Vagina (tissue), 2 donors: Measurements from ENCODE around the gene CD79A. TPM values are rescaled to one million over a fixed set of nuclear protein-coding genes. Genes with fewer than 3 reads are reported as not detected.

Experiments
- DNase-seq, 2 donors: peaks; one replicate each; pipeline ENCODE4 v3.0.0-alpha.2; 2017; ENCODE audit errors: extremely low spot score in 2 of 2
- H3K27ac ChIP-seq: fragments of 200-600 bp; sonication (generic); one replicate; pipeline ENCODE4 v1.5.1; 2019
- H3K27me3 ChIP-seq: fragments of 200-600 bp; sonication (generic); one replicate; pipeline ENCODE4 v1.5.1; 2019
- H3K36me3 ChIP-seq, 2 donors: fragments of 200-600 bp; sonication (generic); one replicate each; pipeline ENCODE4 v1.5.1; 2017 to 2019
- H3K4me1 ChIP-seq: fragments of 200-600 bp; sonication (generic); one replicate; pipeline ENCODE4 v1.5.1; 2019
- H3K4me3 ChIP-seq, 2 donors: fragments of 200-600 bp; sonication (generic); 1 replicate in 1 of 2; 2 replicates in 1 of 2; pipeline ENCODE4 v1.5.1; 2016 to 2019
- H3K9me3 ChIP-seq: fragments of 200-600 bp; sonication (generic); one replicate; pipeline ENCODE4 v1.5.1; 2019
- POLR2A ChIP-seq, 2 donors: fragments of 450-650 bp; IDR thresholded peaks; one replicate each; pipeline ENCODE4 v1.6.1; 2017; ENCODE audit warnings: antibody characterized with exemption in 2 of 2, mild to moderate bottlenecking in 2 of 2, moderate library complexity in 2 of 2
- POLR2AphosphoS5 ChIP-seq, 2 donors: sonication (generic); formaldehyde crosslinking; IDR thresholded peaks; one replicate each; pipeline ENCODE4 v1.9.0; 2017; ENCODE audit warnings: antibody characterized with exemption in 2 of 2, mild to moderate bottlenecking in 2 of 2, low read depth in 1 of 2; ENCODE audit not compliant: insufficient read depth in 1 of 2
- intact Hi-C: fragments of 100-400 bp; cut with DNase I; formaldehyde crosslinking; loops from one replicate; pipeline ENCODE4 v1.15.1; 2023
- total RNA-seq: library from RNA; depleted of rRNA; stranded (reverse); fragments of >200 nt; gene quantifications from one replicate; pipeline ENCODE4 v1.2.3, GENCODE V29; 2016
- TF ChIP-seq, protein P1 (sequence below), 3 experiments: fragments of 450-650 bp in 2 of 3; fragments of 200-600 bp in 1 of 3; sonication (generic) in 1 of 3; IDR thresholded peaks; one replicate each; pipeline ENCODE4 v1.5.1; 2017 to 2019; ENCODE audit warnings: antibody characterized with exemption in 3 of 3, mild to moderate bottlenecking in 2 of 3, moderate library complexity in 2 of 3

Gene CD79A
- total RNA-seq, 1 donor from 2014 or later, result not detected

DNA sequence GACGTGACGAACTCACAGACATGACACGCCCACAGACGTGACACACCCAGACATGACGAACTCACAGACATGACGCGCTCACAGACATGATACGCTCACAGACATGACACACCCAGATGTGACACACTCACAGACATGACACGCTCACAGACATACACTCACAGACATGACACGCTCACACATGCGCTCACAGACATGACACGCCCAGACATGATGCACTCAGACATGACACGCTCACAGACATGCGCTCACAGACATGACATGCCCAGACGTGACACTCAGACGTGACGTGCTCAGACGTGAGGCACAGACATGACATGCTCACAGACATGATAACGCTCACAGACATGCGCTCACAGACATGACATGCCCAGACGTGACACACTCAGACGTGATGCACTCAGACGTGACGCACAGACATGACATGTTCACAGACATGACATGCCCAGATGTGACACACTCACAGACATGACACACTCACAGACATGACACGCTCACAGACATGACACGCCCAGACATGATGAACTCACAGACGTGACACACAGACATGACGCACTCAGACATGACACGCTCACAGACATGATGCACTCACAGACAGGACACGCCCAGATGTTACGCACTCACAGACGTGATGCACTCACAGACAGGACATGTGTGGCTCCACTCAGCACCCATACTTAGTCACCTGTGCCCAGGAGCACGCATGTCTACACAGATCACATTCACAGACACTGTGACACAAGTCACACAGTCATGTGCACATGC lies 43.1 kb downstream of the CD79A start:
- H3K27me3 ChIP-seq, result peaks cover 12% of the 10 kb centered on the region

GRCh38 chr19:41920882-41921576 lies 44.0 kb downstream of the CD79A start:
- peaks cover 14% of the 10 kb centered on the region for H3K27me3 ChIP-seq
- H3K36me3 ChIP-seq, result no peaks in the 10 kb centered on the region
- no peak for DNase-seq
- no peaks in the 10 kb centered on the region for H3K9me3 ChIP-seq
- TF ChIP-seq, protein P1, sequence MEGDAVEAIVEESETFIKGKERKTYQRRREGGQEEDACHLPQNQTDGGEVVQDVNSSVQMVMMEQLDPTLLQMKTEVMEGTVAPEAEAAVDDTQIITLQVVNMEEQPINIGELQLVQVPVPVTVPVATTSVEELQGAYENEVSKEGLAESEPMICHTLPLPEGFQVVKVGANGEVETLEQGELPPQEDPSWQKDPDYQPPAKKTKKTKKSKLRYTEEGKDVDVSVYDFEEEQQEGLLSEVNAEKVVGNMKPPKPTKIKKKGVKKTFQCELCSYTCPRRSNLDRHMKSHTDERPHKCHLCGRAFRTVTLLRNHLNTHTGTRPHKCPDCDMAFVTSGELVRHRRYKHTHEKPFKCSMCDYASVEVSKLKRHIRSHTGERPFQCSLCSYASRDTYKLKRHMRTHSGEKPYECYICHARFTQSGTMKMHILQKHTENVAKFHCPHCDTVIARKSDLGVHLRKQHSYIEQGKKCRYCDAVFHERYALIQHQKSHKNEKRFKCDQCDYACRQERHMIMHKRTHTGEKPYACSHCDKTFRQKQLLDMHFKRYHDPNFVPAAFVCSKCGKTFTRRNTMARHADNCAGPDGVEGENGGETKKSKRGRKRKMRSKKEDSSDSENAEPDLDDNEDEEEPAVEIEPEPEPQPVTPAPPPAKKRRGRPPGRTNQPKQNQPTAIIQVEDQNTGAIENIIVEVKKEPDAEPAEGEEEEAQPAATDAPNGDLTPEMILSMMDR (IDR thresholded peaks at IDR 0.05), result no peak
- TF ChIP-seq POLR2AphosphoS5 (IDR thresholded peaks at IDR 0.05; ENCODE audit: insufficient read depth in 1 of 2, low read depth in 1 of 2) (no peak), POLR2A (IDR thresholded peaks at IDR 0.05) (no peak)
- H3K27ac ChIP-seq, result no peak overlapping the region
- no peak overlapping the region for H3K4me3 ChIP-seq
- intact Hi-C loops, result no loop called here
- H3K4me1 ChIP-seq, result no peaks in the 10 kb centered on the region

More for the DNA sequence above, 43.1 kb downstream of the CD79A start:
- H3K4me1 ChIP-seq, result peaks cover 2% of the 10 kb centered on the region
- H3K9me3 ChIP-seq, result no peaks in the 10 kb centered on the region
- no peak overlapping the region for H3K27ac ChIP-seq
- TF ChIP-seq POLR2A (IDR thresholded peaks at IDR 0.05), result no peak
- TF ChIP-seq, protein P1 (IDR thresholded peaks at IDR 0.05), result no peak
- TF ChIP-seq POLR2AphosphoS5 (IDR thresholded peaks at IDR 0.05; ENCODE audit: insufficient read depth in 1 of 2, low read depth in 1 of 2), result no peak
- H3K4me3 ChIP-seq, result no peak overlapping the region
- intact Hi-C loops, result no loop called here
- no peak for DNase-seq
- no peaks in the 10 kb centered on the region for H3K36me3 ChIP-seq

GRCh38 chr19:41921577-41922576 lies 44.8 kb downstream of the CD79A start:
- H3K4me1 ChIP-seq, result no peaks in the 10 kb centered on the region
- intact Hi-C loops, result no loop called here
- peaks cover 12% of the 10 kb centered on the region for H3K27me3 ChIP-seq
- DNase-seq, result no peak
- no peaks in the 10 kb centered on the region for H3K9me3 ChIP-seq
- H3K36me3 ChIP-seq, result no peaks in the 10 kb centered on the region
- no peak overlapping the region for H3K4me3 ChIP-seq
- TF ChIP-seq, protein P1 (IDR thresholded peaks at IDR 0.05), result no peak
- no peak for TF ChIP-seq POLR2A (IDR thresholded peaks at IDR 0.05)
- TF ChIP-seq POLR2AphosphoS5 (IDR thresholded peaks at IDR 0.05; ENCODE audit: insufficient read depth in 1 of 2, low read depth in 1 of 2), result no peak
- H3K27ac ChIP-seq, result no peak overlapping the region

GRCh38 chr19:41922585-41922984 lies 45.5 kb downstream of the CD79A start:
- TF ChIP-seq, protein P1 (IDR thresholded peaks at IDR 0.05), result no peak
- TF ChIP-seq POLR2AphosphoS5 (IDR thresholded peaks at IDR 0.05; ENCODE audit: insufficient read depth in 1 of 2, low read depth in 1 of 2) (no peak), POLR2A (IDR thresholded peaks at IDR 0.05) (no peak)
- intact Hi-C loops, result no loop called here
- Histone ChIP-seq H3K4me3 (no peak overlapping the region), H3K9me3 (no peaks in the 10 kb centered on the region), H3K27ac (no peak overlapping the region), H3K27me3 (peaks cover 16% of the 10 kb centered on the region), H3K36me3 (no peaks in the 10 kb centered on the region), H3K4me1 (peaks cover under 1% of the 10 kb centered on the region)
- no peak for DNase-seq
